NCI-H345 treated with DMSO at 0.1 percent for 48 hours (cell line): Measurements from ENCODE around the gene GMPPA.

Experiments used
- DNase-seq: peaks from one replicate; lab custom pipeline; 2025; ENCODE audit not compliant: unreplicated experiment; lab: John Stamatoyannopoulos, UW

Gene GMPPA

DNA sequence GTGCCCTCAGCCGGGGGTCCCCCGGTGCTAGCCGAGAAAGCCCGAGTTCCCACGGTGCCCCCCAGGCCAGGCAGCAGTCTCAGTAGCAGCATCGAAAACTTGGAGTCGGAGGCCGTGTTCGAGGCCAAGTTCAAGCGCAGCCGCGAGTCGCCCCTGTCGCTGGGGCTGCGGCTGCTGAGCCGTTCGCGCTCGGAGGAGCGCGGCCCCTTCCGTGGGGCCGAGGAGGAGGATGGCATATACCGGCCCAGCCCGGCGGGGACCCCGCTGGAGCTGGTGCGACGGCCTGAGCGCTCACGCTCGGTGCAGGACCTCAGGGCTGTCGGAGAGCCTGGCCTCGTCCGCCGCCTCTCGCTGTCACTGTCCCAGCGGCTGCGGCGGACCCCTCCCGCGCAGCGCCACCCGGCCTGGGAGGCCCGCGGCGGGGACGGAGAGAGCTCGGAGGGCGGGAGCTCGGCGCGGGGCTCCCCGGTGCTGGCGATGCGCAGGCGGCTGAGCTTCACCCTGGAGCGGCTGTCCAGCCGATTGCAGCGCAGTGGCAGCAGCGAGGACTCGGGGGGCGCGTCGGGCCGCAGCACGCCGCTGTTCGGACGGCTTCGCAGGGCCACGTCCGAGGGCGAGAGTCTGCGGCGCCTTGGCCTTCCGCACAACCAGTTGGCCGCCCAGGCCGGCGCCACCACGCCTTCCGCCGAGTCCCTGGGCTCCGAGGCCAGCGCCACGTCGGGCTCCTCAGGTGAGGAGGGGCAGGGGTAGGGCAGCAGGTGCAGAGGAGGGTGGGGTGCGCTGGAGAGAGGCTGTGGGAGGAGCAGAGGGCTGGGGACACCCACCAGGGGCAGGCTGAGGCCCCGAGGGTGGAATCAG, 14.1 kb upstream of the GMPPA start:
- DNase-seq, result peak; percentile 14

- DNase-seq, result no peak
These were observed 13.5 kb upstream of the GMPPA start for GRCh38 chr2:219485201-219485580.

DNA sequence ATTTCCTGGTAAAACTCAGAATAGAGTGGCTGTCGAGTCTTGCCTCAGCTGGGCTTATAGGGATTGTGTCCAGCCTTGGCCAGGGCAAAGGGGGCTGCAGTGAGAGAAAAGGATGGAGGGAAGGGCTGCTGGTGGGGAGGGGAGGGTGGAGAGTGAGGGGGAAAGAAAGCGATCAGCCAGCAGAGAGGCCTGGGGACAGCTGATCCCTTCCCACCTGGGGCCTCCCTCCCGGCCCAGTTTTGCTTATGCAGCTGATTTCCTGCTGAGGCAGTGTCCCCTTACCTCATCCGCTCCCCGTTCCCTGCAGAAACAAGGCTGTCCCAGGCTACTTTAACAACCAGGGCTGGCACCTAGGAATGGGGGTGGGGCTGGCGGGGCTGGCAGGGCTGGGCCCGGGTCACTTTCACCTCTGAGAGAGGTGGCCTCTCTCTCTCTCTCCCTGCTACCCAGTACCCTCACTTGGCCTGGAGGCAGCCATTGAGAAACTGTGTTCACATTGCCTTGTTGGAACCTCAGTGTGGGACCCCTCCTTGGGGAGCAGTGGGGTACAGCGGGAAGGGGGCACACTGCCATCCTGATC, 12.2 kb upstream of the GMPPA start:
- no peak for DNase-seq

DNA sequence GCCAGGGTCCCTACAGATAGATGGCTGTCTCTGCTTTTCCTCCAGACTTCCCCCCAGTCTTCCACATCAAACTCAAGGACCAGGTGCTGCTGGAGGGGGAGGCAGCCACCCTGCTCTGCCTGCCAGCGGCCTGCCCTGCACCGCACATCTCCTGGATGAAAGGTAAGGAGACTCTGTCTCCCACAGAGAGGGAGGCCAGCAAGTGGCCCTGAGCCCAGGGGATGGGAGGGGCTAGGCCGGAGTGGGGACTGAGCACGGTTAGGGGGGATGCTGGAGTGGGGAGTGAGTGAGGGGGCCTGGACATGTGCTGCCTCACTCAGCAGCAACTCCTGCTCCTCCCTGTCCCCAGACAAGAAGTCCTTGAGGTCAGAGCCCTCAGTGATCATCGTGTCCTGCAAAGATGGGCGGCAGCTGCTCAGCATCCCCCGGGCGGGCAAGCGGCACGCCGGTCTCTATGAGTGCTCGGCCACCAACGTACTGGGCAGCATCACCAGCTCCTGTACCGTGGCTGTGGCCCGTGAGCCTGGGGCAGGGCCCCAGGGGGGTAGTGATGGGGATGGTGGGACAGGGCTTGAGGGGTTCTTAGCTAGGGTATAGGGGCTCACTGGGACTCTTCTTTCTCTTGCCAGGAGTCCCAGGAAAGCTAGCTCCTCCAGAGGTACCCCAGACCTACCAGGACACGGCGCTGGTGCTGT, 10.4 kb upstream of the GMPPA start:
- DNase-seq, result no peak

DNA sequence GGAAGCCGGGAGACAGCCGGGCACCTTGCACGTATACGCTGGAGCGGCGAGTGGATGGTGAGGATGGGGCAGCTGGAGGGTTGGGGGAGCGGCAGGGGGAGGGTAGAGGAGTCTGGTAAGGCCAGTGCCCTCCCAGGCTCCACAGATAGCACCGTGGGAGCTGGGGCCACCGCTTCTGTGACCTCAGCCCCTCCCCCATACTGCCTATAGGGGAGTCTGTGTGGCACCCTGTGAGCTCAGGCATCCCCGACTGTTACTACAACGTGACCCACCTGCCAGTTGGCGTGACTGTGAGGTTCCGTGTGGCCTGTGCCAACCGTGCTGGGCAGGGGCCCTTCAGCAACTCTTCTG, 9.9 kb upstream of the GMPPA start:
- no peak for DNase-seq

- DNase-seq, result no peak
These were observed 9.4 kb upstream of the GMPPA start for GRCh38 chr2:219489315-219489714.

GRCh38 chr2:219490186-219490585, 8.5 kb upstream of the GMPPA start:
- no peak for DNase-seq

- no peak for DNase-seq
These were observed 8.0 kb upstream of the GMPPA start for GRCh38 chr2:219490600-219491130.

GRCh38 chr2:219491278-219491963, 7.3 kb upstream of the GMPPA start:
- no peak for DNase-seq

DNA sequence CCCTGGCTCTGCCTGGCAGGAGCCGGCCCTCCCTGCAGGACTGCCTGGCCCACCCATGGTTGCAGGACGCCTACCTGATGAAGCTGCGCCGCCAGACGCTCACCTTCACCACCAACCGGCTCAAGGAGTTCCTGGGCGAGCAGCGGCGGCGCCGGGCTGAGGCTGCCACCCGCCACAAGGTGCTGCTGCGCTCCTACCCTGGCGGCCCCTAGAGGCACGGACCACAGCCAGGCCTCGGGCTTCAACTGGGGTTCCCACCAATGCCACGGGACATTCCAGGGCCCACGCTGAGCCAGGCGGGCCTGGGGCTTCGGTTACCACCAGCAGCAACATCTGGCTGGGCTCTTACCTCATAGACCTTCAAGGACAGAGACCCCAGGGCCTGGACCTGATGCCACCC, 6.1 kb upstream of the GMPPA start:
- no peak for DNase-seq

- DNase-seq, result no peak
These were observed 5.6 kb upstream of the GMPPA start for GRCh38 chr2:219493086-219493485.

DNA sequence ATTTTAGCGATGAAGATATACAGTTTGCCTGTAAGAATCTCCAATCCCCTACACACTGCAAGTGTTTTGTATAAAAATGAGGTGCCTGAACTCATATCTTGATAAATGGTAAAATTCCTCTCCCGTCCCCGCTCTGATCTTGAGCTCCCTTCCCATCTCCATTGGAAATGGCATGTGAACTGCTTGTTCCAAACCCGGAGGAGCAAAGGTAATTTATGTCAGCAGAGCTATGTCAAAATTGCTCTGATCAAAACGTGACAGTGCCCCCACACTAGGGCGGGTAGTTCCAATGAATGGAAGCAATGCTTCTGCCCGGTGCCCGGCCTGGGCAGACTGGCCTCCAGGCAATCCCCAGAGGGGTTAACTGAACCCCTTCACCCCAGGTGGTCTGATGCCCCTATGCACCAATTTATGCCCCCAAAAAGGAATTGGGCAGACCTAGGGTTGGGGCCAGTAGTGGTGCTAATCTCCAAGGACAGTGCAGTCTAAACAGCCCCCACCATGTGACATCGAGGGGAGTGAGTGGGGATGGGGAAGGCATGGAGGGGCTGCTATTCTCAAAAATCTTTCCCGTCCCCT, 3.6 kb upstream of the GMPPA start:
- DNase-seq, result no peak

DNA sequence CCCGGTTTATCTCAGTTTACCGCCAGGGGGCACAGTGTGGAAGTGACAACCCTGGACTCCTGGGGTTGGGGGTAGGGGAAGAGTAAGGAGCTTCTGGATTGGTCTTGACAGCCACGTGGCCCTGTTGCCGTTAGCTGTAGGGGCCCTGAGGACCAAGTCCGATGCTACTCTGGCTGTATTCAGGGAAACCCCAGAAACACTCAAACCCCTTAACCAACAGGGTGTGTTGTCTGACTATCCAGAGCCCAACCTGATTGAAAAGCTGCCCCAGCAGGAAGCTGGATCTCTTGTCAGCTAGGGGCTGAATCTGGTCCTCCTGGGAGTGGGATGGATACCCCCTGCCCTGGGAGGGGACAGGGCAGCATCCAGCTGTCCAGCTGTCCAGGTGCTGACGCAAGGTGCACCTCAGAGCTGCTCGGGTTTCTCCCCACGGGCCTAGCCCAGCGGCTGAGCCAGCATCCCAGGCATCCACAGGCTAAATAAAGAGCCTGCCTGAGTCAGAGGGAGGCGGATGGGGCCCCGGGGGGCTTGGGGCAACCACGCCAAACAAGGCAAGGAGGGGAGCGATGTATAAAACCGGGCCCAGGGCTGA, 3.1 kb upstream of the GMPPA start:
- DNase-seq, result peak; percentile 38

DNA sequence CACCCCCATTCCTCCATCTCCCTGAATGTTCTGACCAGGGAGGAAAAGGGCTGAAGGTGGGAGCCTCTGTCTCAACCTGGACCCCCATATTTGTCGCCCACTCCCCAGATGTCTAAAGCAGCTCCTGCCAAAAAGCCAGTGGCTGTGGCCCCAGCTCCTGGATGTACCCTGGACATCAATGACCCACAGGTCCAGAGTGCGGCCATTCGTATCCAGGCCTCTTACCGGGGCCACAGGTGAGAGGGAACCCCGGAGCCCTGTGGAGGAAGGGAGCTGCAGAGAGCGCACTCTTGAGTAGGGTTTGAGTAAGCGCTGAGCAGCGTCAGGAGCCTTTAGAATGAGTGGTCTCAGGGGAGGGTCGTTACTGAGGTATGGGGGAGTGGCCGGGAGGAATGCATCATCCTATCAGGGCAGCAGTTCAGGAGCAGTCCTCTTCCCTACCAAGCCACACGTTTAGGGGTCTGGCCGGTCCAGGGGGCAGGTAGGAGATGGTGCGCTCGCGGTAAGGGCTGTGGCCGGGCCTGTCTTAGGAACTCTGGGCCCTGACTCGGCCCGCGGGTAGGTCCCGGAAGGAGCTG, 2.4 kb upstream of the GMPPA start:
- no peak for DNase-seq

GRCh38 chr2:219496825-219497494, 1.7 kb upstream of the GMPPA start:
- no peak for DNase-seq

DNA sequence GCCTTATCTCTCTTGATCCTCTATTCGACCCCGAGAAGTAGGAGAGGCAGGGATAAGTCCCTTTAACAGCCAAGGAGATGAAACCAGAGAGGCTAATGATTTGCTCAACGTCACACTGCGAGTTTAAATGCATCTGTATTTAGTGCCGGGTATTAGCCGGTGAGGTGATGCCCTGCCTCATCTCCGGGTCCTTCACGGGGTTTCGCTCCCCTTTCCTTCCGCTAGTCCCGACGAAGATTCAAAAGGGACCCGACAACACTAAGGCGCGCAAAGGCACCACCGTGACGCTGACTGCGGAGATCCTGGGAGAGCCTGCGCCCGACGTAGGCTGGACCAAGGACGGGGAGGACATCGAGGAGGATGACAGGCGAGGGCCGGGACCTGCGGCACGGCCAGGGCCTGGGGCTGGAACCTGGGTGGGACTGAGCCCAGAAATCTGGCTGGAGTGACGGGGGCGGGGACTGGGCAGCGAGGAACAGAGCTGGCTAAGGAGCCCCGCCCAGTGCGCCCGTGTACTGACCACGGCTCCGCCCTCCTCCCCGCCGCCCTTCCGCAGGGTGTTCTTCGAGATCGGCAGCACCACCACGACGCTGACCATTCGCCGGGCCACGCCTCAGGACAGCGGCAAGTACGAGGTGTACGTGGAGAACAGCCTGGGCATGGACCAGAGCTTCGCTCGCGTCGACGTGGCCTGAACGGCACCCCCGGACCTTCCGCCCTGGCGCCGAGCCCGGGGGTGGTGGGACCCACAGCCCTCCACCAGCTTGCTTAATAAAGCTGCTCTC, 1.0 kb upstream of the GMPPA start:
- DNase-seq, result no peak

DNA sequence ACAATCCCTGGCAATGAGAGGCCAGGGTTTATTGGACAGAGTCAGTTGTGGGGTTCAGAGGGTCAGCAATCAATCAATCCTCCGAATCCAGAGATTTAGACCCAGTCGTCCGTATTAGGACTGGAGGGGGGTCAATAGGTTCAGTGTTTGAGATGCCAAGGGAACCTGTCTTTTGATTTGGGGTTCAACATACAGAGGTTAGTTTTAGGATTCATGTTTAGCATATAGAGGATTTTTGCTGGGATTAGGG, 292 bp downstream of the GMPPA start:
- no peak for DNase-seq

DNA sequence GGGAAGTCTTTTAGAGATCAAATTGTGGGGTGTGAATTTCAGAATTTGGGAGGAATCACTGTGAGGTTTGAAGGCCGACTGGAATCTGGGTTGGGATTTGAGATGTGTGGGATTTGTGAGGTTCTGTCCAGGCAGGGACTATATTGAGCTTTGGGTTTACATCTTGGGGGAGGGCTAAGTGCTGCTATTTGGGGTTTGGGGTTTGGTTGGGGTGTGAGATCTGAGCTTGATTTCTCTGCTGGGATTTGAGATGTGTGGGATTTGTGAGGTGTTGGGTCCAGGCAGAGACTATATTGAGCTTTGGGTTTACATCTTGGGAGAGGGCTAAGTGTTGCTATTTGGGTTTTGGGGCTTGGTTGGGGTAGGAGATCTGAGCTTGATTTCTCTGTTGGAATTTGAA, 864 bp downstream of the GMPPA start:
- DNase-seq, result no peak

DNA sequence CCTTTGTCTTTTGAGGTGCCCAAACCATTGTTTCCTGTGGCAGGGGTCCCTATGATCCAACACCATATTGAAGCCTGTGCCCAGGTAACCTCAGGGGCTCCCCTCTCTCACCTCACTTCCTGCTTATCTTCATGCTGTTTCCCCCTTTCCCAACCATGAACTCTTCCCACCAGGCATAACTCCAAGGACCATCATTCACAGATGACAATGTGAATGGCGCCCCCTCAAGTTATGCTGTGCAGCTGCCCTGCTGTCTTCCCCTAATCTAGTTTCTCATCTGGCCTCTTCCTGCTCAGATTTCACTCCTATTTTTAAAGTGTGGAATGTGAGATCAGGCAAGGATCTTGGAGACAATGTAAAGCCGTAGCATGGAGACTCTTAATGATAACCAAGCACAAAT, 1.4 kb downstream of the GMPPA start:
- no peak for DNase-seq
